Tibial artery (tissue), 4 donors: ENCODE results near the gene CCR5AS.

ENCODE experiments used
- DNase-seq, 2 donors: peaks; one replicate each; pipeline ENCODE4 v3.0.0-alpha.2; 2019
- H3K27ac ChIP-seq, 2 donors: fragments of 200-600 bp; sonication (generic) in 1 of 2; 1 replicate in 1 of 2; 2 replicates in 1 of 2; pipeline ENCODE4 v1.5.1; 2018 to 2019; ENCODE audit warnings: mild to moderate bottlenecking in 1 of 2
- H3K27me3 ChIP-seq, 2 donors: fragments of 200-600 bp; sonication (generic) in 1 of 2; one replicate each; pipeline versions ENCODE4 v1.5.1 to v1.6.0; 2016 to 2019
- H3K36me3 ChIP-seq, 3 donors: fragments of 200-600 bp; sonication (generic) in 2 of 3; one replicate each; pipeline ENCODE4 v1.5.1; 2016 to 2019; ENCODE audit warnings: mild to moderate bottlenecking in 2 of 3
- H3K4me1 ChIP-seq, 4 donors: fragments of 200-600 bp; sonication (generic) in 2 of 4; 1 replicate in 3 of 4; 2 replicates in 1 of 4; pipeline ENCODE4 v1.5.1; 2016 to 2019
- H3K4me3 ChIP-seq, 2 donors: fragments of 200-600 bp; sonication (generic) in 1 of 2; 1 replicate in 1 of 2; 2 replicates in 1 of 2; pipeline ENCODE4 v1.5.1; 2018 to 2019; ENCODE audit warnings: mild to moderate bottlenecking in 2 of 2
- H3K9me3 ChIP-seq, 3 donors: fragments of 200-600 bp; sonication (generic) in 1 of 3; one replicate each; pipeline ENCODE4 v1.5.1; 2016 to 2019
- CTCF ChIP-seq, 2 experiments: fragments of 200-600 bp in 1 of 2; fragments of 450-650 bp in 1 of 2; IDR thresholded peaks; one replicate each; pipeline ENCODE4 v1.5.1; 2017 to 2019; ENCODE audit warnings: antibody characterized with exemption in 2 of 2, mild to moderate bottlenecking in 1 of 2, moderate library complexity in 1 of 2
- intact Hi-C: fragments of 100-400 bp; cut with DNase I; formaldehyde crosslinking; loops from one replicate; pipeline ENCODE4 v1.15.0; 2023; ENCODE audit warnings: low total_unique reads

Gene CCR5AS

GRCh38 chr3:46358466-46358865, 48.4 kb downstream of the CCR5AS start:
- no peak for TF ChIP-seq CTCF (IDR thresholded peaks at IDR 0.05)
- Histone ChIP-seq H3K36me3 (no peaks in the 10 kb centered on the region), H3K27me3 (no peaks in the 10 kb centered on the region), H3K4me1 (no peaks in the 10 kb centered on the region), H3K4me3 (no peak overlapping the region), H3K9me3 (no peaks in the 10 kb centered on the region), H3K27ac (no peak overlapping the region)
- intact Hi-C loops: no loop called here
- DNase-seq: no peak

GRCh38 chr3:46356909-46357308, 50.0 kb downstream of the CCR5AS start:
- H3K36me3 ChIP-seq: no peaks in the 10 kb centered on the region
- TF ChIP-seq CTCF (IDR thresholded peaks at IDR 0.05): no peak
- H3K27me3 ChIP-seq: peaks cover 0 to 6% of the 10 kb centered on the region in 2 donors
- H3K27ac ChIP-seq: no peak overlapping the region
- no peaks in the 10 kb centered on the region for H3K9me3 ChIP-seq
- H3K4me1 ChIP-seq: no peaks in the 10 kb centered on the region
- intact Hi-C loops: no loop called here
- no peak for DNase-seq
- H3K4me3 ChIP-seq: no peak overlapping the region

GRCh38 chr3:46356276-46356675, 50.6 kb downstream of the CCR5AS start:
- H3K4me3 ChIP-seq: no peak overlapping the region

GRCh38 chr3:46354984-46355383, 51.9 kb downstream of the CCR5AS start:
- no peak overlapping the region for H3K27ac ChIP-seq
- peaks cover 0 to 9% of the 10 kb centered on the region in 2 donors for H3K27me3 ChIP-seq
- H3K9me3 ChIP-seq: no peaks in the 10 kb centered on the region
- no peaks in the 10 kb centered on the region for H3K4me1 ChIP-seq
- DNase-seq: no peak
- H3K4me3 ChIP-seq: no peak overlapping the region
- H3K36me3 ChIP-seq: no peaks in the 10 kb centered on the region
- TF ChIP-seq CTCF (IDR thresholded peaks at IDR 0.05): no peak
- intact Hi-C loops: no loop called here

More at GRCh38 chr3:46356276-46356675, 50.6 kb downstream of the CCR5AS start:
- peaks cover 0 to 7% of the 10 kb centered on the region in 2 donors for H3K27me3 ChIP-seq
- no peaks in the 10 kb centered on the region for H3K36me3 ChIP-seq
- H3K4me1 ChIP-seq: no peaks in the 10 kb centered on the region
- DNase-seq: no peak
- no peaks in the 10 kb centered on the region for H3K9me3 ChIP-seq
- no peak overlapping the region for H3K27ac ChIP-seq
- intact Hi-C loops: no loop called here
- TF ChIP-seq CTCF (IDR thresholded peaks at IDR 0.05): no peak

- TF ChIP-seq CTCF (IDR thresholded peaks at IDR 0.05): no peak
- intact Hi-C loops: no loop called here
- no peaks in the 10 kb centered on the region for H3K9me3 ChIP-seq
- no peak overlapping the region for H3K4me3 ChIP-seq
- no peaks in the 10 kb centered on the region for H3K4me1 ChIP-seq
- no peaks in the 10 kb centered on the region for H3K36me3 ChIP-seq
- H3K27ac ChIP-seq: no peak overlapping the region
- DNase-seq: no peak
- peaks cover 0 to 9% of the 10 kb centered on the region in 2 donors for H3K27me3 ChIP-seq
These were observed 52.4 kb downstream of the CCR5AS start for GRCh38 chr3:46354478-46354877.
